HepG2 (cell line): Measurements from ENCODE around the gene TRIO. TPM values are rescaled to one million over a fixed set of nuclear protein-coding genes. Genes with fewer than 3 reads are reported as not detected.
A peak's percentile ranks its signal among the peaks of the same experiment; 100 is the strongest.

Source experiments
- EEA1 ChIP-seq: sonication (generic); formaldehyde crosslinking; IDR thresholded peaks from 2 replicates; pipeline ENCODE4 v1.5.1; 2020; ENCODE audit warnings: mild to moderate bottlenecking, missing genetic modification reagents, borderline replicate concordance
- HCFC1 ChIP-seq: fragments of 150-350 bp; IDR thresholded peaks from 2 replicates; pipeline ENCODE4 v1.6.1; 2014; ENCODE audit warnings: low read depth, low read length
- KLF15 ChIP-seq: sonication (generic); formaldehyde crosslinking; IDR thresholded peaks from 2 replicates; pipeline ENCODE4 v1.8.1; 2023; ENCODE audit warnings: borderline replicate concordance, mild to moderate bottlenecking, inconsistent platforms, missing genetic modification reagents, mixed read lengths
- PLRG1 ChIP-seq: fragments of 450-650 bp; conservative IDR thresholded peaks from 2 replicates; pipeline ENCODE4 v1.6.1; 2016
- POLR2A ChIP-seq, 2 experiments: IDR thresholded peaks; 2 replicates each; pipeline ENCODE4 v1.6.1; 2011; ENCODE audit warnings: low read depth in 2 of 2, low read length in 2 of 2, mild to moderate bottlenecking in 1 of 2, moderate library complexity in 1 of 2; ENCODE audit not compliant: insufficient read depth in 1 of 2
- SIX1 ChIP-seq: sonication (generic); formaldehyde crosslinking; IDR thresholded peaks from 2 replicates; pipeline ENCODE4 v1.4.0; 2020; ENCODE audit warnings: missing genetic modification reagents, borderline replicate concordance
- SP1 ChIP-seq, 2 experiments: fragments of 450-650 bp in 1 of 2; sonication (generic) in 1 of 2; formaldehyde crosslinking in 1 of 2; IDR thresholded peaks; 2 replicates each; pipeline versions ENCODE4 v1.4.0 to v1.6.1; 2016 to 2020; ENCODE audit warnings: missing genetic modification reagents in 1 of 2
- TOE1 ChIP-seq: sonication (generic); formaldehyde crosslinking; IDR thresholded peaks from 2 replicates; pipeline ENCODE4 v1.4.0; 2020; ENCODE audit warnings: mild to moderate bottlenecking, missing genetic modification reagents
- ZEB1 ChIP-seq: IDR thresholded peaks from 2 replicates; pipeline ENCODE4 v1.6.1; 2012; ENCODE audit warnings: mild to moderate bottlenecking, low read depth, inconsistent platforms; ENCODE audit not compliant: insufficient replicate concordance
- ZFX ChIP-seq: sonication (generic); formaldehyde crosslinking; IDR thresholded peaks from 2 replicates; pipeline ENCODE4 v1.4.0; 2020; ENCODE audit warnings: mild to moderate bottlenecking, low read depth, missing genetic modification reagents, moderate library complexity
- ZMAT3 ChIP-seq: sonication (generic); formaldehyde crosslinking; conservative IDR thresholded peaks from 2 replicates; pipeline ENCODE4 v1.7.0; 2021; ENCODE audit warnings: missing genetic modification reagents
- ZNF296 ChIP-seq: sonication (generic); formaldehyde crosslinking; conservative IDR thresholded peaks from 2 replicates; pipeline ENCODE4 v1.5.0; 2020; ENCODE audit warnings: mild to moderate bottlenecking, missing genetic modification reagents
- ZNF33A ChIP-seq: sonication (generic); formaldehyde crosslinking; IDR thresholded peaks from 2 replicates; pipeline ENCODE4 v1.5.1; 2020; ENCODE audit warnings: missing genetic modification reagents, mild to moderate bottlenecking, moderate library complexity, borderline replicate concordance
- ZNF33B ChIP-seq: sonication (generic); formaldehyde crosslinking; IDR thresholded peaks from 2 replicates; pipeline ENCODE4 v1.5.1; 2020; ENCODE audit warnings: mild to moderate bottlenecking, missing genetic modification reagents
- ZNF674 ChIP-seq: sonication (generic); formaldehyde crosslinking; IDR thresholded peaks from 2 replicates; pipeline ENCODE4 v1.5.0; 2020; ENCODE audit warnings: low read depth, mild to moderate bottlenecking, missing genetic modification reagents
- ZNF782 ChIP-seq: sonication (generic); formaldehyde crosslinking; IDR thresholded peaks from 2 replicates; pipeline ENCODE4 v1.4.0; 2020; ENCODE audit warnings: missing genetic modification reagents, mild to moderate bottlenecking, borderline replicate concordance
- ZNF792 ChIP-seq: IDR thresholded peaks from 2 replicates; pipeline ENCODE4 v1.6.1; 2016
- polyA plus RNA-seq, 8 experiments: library from polyadenylated mRNA; depleted of rRNA in 3 of 8; stranded (reverse) in 7 of 8; unstranded in 1 of 8; fragments of >200 nt; fragmentation: Illumina TruSeq in 4 of 8; extraction: Trizol in 4 of 8; gene quantifications; 2 replicates each; pipeline versions ENCODE4 v1.2.1 to v1.2.3, GENCODE V29; 2011 to 2016; ENCODE audit warnings: low read depth in 4 of 8, missing spikeins in 1 of 8, mixed read lengths in 1 of 8; ENCODE audit not compliant: insufficient read depth in 1 of 8
- total RNA-seq, 5 experiments: library from RNA; depleted of rRNA; stranded (reverse); fragments of >200 nt; fragmentation: Illumina TruSeq; extraction: Trizol; gene quantifications; 2 replicates each; pipeline ENCODE4 v1.2.3, GENCODE V29; 2016; ENCODE audit warnings: low read depth in 1 of 5
- TF ChIP-seq, protein P1 (sequence below): IDR thresholded peaks from 2 replicates; pipeline ENCODE4 v1.6.1; 2016; ENCODE audit warnings: low read depth, borderline replicate concordance
- TF ChIP-seq, protein P2 (sequence below): sonication (generic); formaldehyde crosslinking; IDR thresholded peaks from 2 replicates; pipeline ENCODE4 v1.8.0; 2022; ENCODE audit warnings: missing genetic modification reagents, mild to moderate bottlenecking, moderate library complexity, borderline replicate concordance
- TF ChIP-seq, protein P3 (sequence below): sonication (generic); formaldehyde crosslinking; IDR thresholded peaks from 2 replicates; pipeline ENCODE4 v1.5.1; 2020; ENCODE audit warnings: mild to moderate bottlenecking, missing genetic modification reagents, moderate library complexity
- TF ChIP-seq, protein P4 (sequence below): sonication (generic); formaldehyde crosslinking; IDR thresholded peaks from 2 replicates; pipeline ENCODE4 v1.5.0; 2020; ENCODE audit warnings: mild to moderate bottlenecking, low read depth, missing genetic modification reagents, borderline replicate concordance
- TF ChIP-seq, protein P5 (sequence below): sonication (generic); formaldehyde crosslinking; IDR thresholded peaks from 2 replicates; pipeline ENCODE4 v1.8.0; 2022; ENCODE audit warnings: mild to moderate bottlenecking, missing genetic modification reagents
- TF ChIP-seq, protein P6 (sequence below): sonication (generic); formaldehyde crosslinking; IDR thresholded peaks from 2 replicates; pipeline ENCODE4 v1.4.0; 2020; ENCODE audit warnings: missing genetic modification reagents, mild to moderate bottlenecking, borderline replicate concordance

The TRIO gene
- total and polyA plus RNA-seq, 2 of the 13 experiments (the other 11 are each of a cell fraction or from before 2014, with no cell fraction given), result 45.2 to 45.9 TPM

DNA sequence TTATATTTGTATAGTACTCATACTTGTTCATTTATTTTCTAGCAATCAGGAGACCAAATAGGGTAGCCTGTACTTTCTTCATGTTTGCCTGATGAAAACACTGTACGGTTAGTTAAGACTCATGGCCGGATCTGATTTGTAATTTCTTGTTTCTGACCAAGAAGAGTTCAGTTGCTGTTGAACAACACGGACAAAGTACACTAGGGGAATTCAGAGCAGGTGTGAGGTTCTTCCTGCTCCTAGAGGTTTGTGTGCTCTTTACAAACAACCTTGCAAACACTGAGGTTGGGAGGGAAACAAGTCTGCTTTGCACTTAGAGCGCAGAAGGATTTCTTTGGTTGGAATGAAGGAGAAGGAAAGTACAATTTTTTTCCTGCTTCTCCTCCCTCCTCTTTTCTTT is 69.7 kb downstream of the TRIO start (continued):
- TF ChIP-seq ZNF33B (CRISPR knock-in tag) (no peak), HCFC1 (no peak), SP1 (IDR thresholded peaks at IDR 0.05) (no peak), SP1 (CRISPR knock-in tag; IDR thresholded peaks at IDR 0.05) (no peak), ZNF782 (CRISPR knock-in tag) (no peak), ZNF792 (CRISPR knock-in tag) (no peak), ZFX (CRISPR knock-in tag) (no peak), ZNF674 (no peak), EEA1 (no peak), POLR2A (IDR thresholded peaks at IDR 0.05; ENCODE audit: insufficient read depth in 1 of 2, low read depth in 2 of 2, low read length in 2 of 2) (no peak), ZEB1 (no peak), SIX1 (CRISPR knock-in tag) (peak; percentile 36; the same call in 1 of the 2 replicates), ZNF296 (CRISPR knock-in tag) (no peak), ZMAT3 (no peak), ZNF33A (CRISPR knock-in tag) (no peak), TOE1 (CRISPR knock-in tag) (no peak), PLRG1 (no peak), KLF15 (CRISPR knock-in tag) (no peak)
- TF ChIP-seq, protein P1, sequence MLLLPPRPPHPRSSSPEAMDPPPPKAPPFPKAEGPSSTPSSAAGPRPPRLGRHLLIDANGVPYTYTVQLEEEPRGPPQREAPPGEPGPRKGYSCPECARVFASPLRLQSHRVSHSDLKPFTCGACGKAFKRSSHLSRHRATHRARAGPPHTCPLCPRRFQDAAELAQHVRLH (CRISPR knock-in tag), result no peak
- TF ChIP-seq, protein P2, sequence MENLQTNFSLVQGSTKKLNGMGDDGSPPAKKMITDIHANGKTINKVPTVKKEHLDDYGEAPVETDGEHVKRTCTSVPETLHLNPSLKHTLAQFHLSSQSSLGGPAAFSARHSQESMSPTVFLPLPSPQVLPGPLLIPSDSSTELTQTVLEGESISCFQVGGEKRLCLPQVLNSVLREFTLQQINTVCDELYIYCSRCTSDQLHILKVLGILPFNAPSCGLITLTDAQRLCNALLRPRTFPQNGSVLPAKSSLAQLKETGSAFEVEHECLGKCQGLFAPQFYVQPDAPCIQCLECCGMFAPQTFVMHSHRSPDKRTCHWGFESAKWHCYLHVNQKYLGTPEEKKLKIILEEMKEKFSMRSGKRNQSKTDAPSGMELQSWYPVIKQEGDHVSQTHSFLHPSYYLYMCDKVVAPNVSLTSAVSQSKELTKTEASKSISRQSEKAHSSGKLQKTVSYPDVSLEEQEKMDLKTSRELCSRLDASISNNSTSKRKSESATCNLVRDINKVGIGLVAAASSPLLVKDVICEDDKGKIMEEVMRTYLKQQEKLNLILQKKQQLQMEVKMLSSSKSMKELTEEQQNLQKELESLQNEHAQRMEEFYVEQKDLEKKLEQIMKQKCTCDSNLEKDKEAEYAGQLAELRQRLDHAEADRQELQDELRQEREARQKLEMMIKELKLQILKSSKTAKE, result no peak
- TF ChIP-seq, protein P3, sequence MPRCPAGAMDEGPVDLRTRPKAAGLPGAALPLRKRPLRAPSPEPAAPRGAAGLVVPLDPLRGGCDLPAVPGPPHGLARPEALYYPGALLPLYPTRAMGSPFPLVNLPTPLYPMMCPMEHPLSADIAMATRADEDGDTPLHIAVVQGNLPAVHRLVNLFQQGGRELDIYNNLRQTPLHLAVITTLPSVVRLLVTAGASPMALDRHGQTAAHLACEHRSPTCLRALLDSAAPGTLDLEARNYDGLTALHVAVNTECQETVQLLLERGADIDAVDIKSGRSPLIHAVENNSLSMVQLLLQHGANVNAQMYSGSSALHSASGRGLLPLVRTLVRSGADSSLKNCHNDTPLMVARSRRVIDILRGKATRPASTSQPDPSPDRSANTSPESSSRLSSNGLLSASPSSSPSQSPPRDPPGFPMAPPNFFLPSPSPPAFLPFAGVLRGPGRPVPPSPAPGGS (CRISPR knock-in tag), result no peak
- TF ChIP-seq, protein P4, sequence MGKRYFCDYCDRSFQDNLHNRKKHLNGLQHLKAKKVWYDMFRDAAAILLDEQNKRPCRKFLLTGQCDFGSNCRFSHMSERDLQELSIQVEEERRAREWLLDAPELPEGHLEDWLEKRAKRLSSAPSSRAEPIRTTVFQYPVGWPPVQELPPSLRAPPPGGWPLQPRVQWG, result no peak
- TF ChIP-seq, protein P5, sequence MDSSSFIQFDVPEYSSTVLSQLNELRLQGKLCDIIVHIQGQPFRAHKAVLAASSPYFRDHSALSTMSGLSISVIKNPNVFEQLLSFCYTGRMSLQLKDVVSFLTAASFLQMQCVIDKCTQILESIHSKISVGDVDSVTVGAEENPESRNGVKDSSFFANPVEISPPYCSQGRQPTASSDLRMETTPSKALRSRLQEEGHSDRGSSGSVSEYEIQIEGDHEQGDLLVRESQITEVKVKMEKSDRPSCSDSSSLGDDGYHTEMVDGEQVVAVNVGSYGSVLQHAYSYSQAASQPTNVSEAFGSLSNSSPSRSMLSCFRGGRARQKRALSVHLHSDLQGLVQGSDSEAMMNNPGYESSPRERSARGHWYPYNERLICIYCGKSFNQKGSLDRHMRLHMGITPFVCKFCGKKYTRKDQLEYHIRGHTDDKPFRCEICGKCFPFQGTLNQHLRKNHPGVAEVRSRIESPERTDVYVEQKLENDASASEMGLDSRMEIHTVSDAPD (CRISPR knock-in tag), result no peak
- TF ChIP-seq, protein P6, sequence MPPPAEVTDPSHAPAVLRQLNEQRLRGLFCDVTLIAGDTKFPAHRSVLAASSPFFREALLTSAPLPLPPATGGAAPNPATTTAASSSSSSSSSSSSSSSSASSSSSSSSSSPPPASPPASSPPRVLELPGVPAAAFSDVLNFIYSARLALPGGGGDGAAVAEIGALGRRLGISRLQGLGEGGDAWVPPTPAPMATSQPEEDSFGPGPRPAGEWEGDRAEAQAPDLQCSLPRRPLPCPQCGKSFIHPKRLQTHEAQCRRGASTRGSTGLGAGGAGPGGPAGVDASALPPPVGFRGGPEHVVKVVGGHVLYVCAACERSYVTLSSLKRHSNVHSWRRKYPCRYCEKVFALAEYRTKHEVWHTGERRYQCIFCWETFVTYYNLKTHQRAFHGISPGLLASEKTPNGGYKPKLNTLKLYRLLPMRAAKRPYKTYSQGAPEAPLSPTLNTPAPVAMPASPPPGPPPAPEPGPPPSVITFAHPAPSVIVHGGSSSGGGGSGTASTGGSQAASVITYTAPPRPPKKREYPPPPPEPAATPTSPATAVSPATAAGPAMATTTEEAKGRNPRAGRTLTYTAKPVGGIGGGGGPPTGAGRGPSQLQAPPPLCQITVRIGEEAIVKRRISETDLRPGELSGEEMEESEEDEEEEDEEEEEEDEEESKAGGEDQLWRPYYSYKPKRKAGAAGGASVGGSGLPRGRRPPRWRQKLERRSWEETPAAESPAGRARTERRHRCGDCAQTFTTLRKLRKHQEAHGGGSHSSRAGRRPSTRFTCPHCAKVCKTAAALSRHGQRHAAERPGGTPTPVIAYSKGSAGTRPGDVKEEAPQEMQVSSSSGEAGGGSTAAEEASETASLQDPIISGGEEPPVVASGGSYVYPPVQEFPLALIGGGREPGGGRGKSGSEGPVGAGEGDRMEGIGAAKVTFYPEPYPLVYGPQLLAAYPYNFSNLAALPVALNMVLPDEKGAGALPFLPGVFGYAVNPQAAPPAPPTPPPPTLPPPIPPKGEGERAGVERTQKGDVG (CRISPR knock-in tag), result no peak
